Keratinocyte (primary cell): ENCODE measurements around the gene ZC3HAV1L. TPM values are rescaled to one million over a fixed set of nuclear protein-coding genes. Genes with fewer than 3 reads are reported as not detected.

Source experiments
- DNase-seq: peaks from one replicate; pipeline ENCODE4 v3.0.0-alpha.2; 2011; ENCODE audit warnings: low read depth, missing footprints, low spot score
- FAIRE-seq: peaks from 2 replicates; lab custom pipeline; 2011; peaks lifted over from hg19 to GRCh38; lab: Jason Lieb, UNC
- H2AFZ ChIP-seq: 2 replicates; pipeline ENCODE4 v1.6.0; 2012; ENCODE audit warnings: low read length, control low read depth, inconsistent platforms; ENCODE audit not compliant: control insufficient read depth
- H3K27ac ChIP-seq: 2 replicates; pipeline ENCODE4 v1.5.1; 2011; ENCODE audit warnings: low read length; ENCODE audit not compliant: control insufficient read depth, insufficient read depth
- H3K27me3 ChIP-seq: 3 replicates; pipeline ENCODE4 v1.6.0; 2011; ENCODE audit warnings: low read length; ENCODE audit not compliant: control insufficient read depth, insufficient read depth; ENCODE audit errors: extremely low read depth
- H3K36me3 ChIP-seq, 2 experiments: 2 replicates in 1 of 2; 3 replicates in 1 of 2; pipeline ENCODE4 v1.5.1; 2011; ENCODE audit warnings: low read length in 2 of 2, mild to moderate bottlenecking in 1 of 2; ENCODE audit not compliant: control insufficient read depth in 2 of 2, insufficient read depth in 2 of 2; ENCODE audit errors: extremely low read depth in 1 of 2
- H3K4me1 ChIP-seq: 3 replicates; pipeline ENCODE4 v1.5.1; 2011; ENCODE audit warnings: low read length; ENCODE audit not compliant: control insufficient read depth, insufficient read depth; ENCODE audit errors: extremely low read depth
- H3K4me2 ChIP-seq: 3 replicates; pipeline ENCODE4 v1.6.0; 2011; ENCODE audit warnings: low read depth, low read length; ENCODE audit not compliant: control insufficient read depth, insufficient read depth; ENCODE audit errors: extremely low read depth
- H3K4me3 ChIP-seq, 3 experiments: fragments of 200-600 bp in 1 of 3; sonication (generic) in 1 of 3; 2 replicates in 2 of 3; 3 replicates in 1 of 3; pipeline ENCODE4 v1.5.1; 2011 to 2016; ENCODE audit warnings: low read length in 3 of 3, mild to moderate bottlenecking in 3 of 3, control low read depth in 2 of 3, inconsistent platforms in 1 of 3, low read depth in 1 of 3, mixed read lengths in 1 of 3, mixed run types in 1 of 3, moderate library complexity in 1 of 3; ENCODE audit not compliant: control insufficient read depth in 2 of 3, insufficient read depth in 2 of 3; ENCODE audit errors: extremely low read depth in 1 of 3
- H3K79me2 ChIP-seq: 2 replicates; pipeline ENCODE4 v1.6.0; 2012; ENCODE audit warnings: low read length; ENCODE audit not compliant: control insufficient read depth, insufficient read depth
- H3K9ac ChIP-seq: 3 replicates; pipeline ENCODE4 v1.6.0; 2011; ENCODE audit warnings: low read length; ENCODE audit not compliant: control insufficient read depth, insufficient read depth; ENCODE audit errors: extremely low read depth
- H3K9me1 ChIP-seq: 3 replicates; pipeline ENCODE4 v1.6.0; 2011; ENCODE audit warnings: low read length; ENCODE audit not compliant: control insufficient read depth, insufficient read depth; ENCODE audit errors: extremely low read depth
- H3K9me3 ChIP-seq: 2 replicates; pipeline ENCODE4 v1.5.1; 2012; ENCODE audit warnings: low read depth, low read length; ENCODE audit not compliant: control insufficient read depth
- H4K20me1 ChIP-seq: 3 replicates; pipeline ENCODE4 v1.6.0; 2011; ENCODE audit warnings: low read length; ENCODE audit not compliant: control insufficient read depth, insufficient read depth; ENCODE audit errors: extremely low read depth
- CTCF ChIP-seq, 3 experiments: IDR thresholded peaks in 1 of 3; conservative IDR thresholded peaks in 1 of 3; optimal IDR thresholded peaks in 1 of 3; 2 replicates in 2 of 3; 3 replicates in 1 of 3; pipeline versions ENCODE3 to v1.5.1; 2011; ENCODE audit warnings: low read length in 3 of 3, mild to moderate bottlenecking in 3 of 3, moderate library complexity in 2 of 3, control low read depth in 1 of 3, inconsistent platforms in 1 of 3; ENCODE audit not compliant: insufficient read depth in 2 of 3; ENCODE audit errors: extremely low read depth in 1 of 3
- EZH2 ChIP-seq: IDR thresholded peaks from one replicate; pipeline ENCODE4 v1.6.1; 2012; ENCODE audit warnings: inconsistent platforms, mild to moderate bottlenecking, low read length, moderate library complexity
- dilution Hi-C: fragments of 300-500 bp; cut with MboI; formaldehyde crosslinking; loops from one replicate; pipeline ENCODE4 v1.7.0; 2020; ENCODE audit warnings: low sequenced_read_pairs; ENCODE audit not compliant: extremely low pct_ligation_motif_present
- polyA plus RNA-seq, 5 experiments: library from polyadenylated mRNA; depleted of rRNA in 3 of 5; stranded (reverse) in 3 of 5; stranded (forward) in 1 of 5; unstranded in 1 of 5; fragments of >200 nt; gene quantifications; 1 replicate in 1 of 5; 2 replicates in 3 of 5; 3 replicates in 1 of 5; pipeline versions ENCODE4 v1.2.1 to v1.2.3, GENCODE V29; 2011 to 2012; ENCODE audit warnings: missing spikeins in 2 of 5, low read depth in 1 of 5, low replicate concordance in 1 of 5

Gene ZC3HAV1L
- polyA plus RNA-seq, 1 donor (not counting 4 experiments of a cell fraction or from before 2014, with no cell fraction given): 7.9 TPM

- no peaks in the 10 kb centered on the region for H3K9me1 ChIP-seq
- H3K4me2 ChIP-seq: no peak overlapping the region
- no peaks in the 10 kb centered on the region for H3K27me3 ChIP-seq
- no peak overlapping the region for H3K27ac ChIP-seq
- H4K20me1 ChIP-seq: no peaks in the 10 kb centered on the region
- peaks cover 11% of the 10 kb centered on the region for H3K79me2 ChIP-seq
- H2AFZ ChIP-seq: no peak overlapping the region
- FAIRE-seq (no peak), DNase-seq (no peak)
- no peak overlapping the region for H3K9ac ChIP-seq
- TF ChIP-seq EZH2 (no peak), CTCF (optimal IDR thresholded peaks at IDR 0.05 in 1 of 3, IDR thresholded peaks at IDR 0.05 in 1 of 3, conservative IDR thresholded peaks at IDR 0.05 in 1 of 3; ENCODE audit: extremely low read depth in 1 of 3, insufficient read depth in 2 of 3, low read length in 3 of 3) (no peak)
- dilution Hi-C loops: no loop called here
- no peaks in the 10 kb centered on the region for H3K36me3 ChIP-seq
- peaks cover 22% of the 10 kb centered on the region for H3K4me1 ChIP-seq
- H3K4me3 ChIP-seq: no peak overlapping the region
- H3K9me3 ChIP-seq: no peaks in the 10 kb centered on the region
These were observed 2.8 kb upstream of the ZC3HAV1L start for GRCh38 chr7:139038691-139039090.

GRCh38 chr7:139036901-139037300 lies 1.1 kb upstream of the ZC3HAV1L start:
- no peaks in the 10 kb centered on the region for H3K9me3 ChIP-seq
- peaks cover 3 to 8% of the 10 kb centered on the region in 2 experiments for H3K36me3 ChIP-seq
- no peaks in the 10 kb centered on the region for H3K27me3 ChIP-seq
- no peak for DNase-seq
- H3K4me2 ChIP-seq: peak overlapping the region; percentile 28
- no peak overlapping the region for H3K4me3 ChIP-seq
- no peak for FAIRE-seq
- H3K9me1 ChIP-seq: no peaks in the 10 kb centered on the region
- H3K79me2 ChIP-seq: peaks cover 14% of the 10 kb centered on the region
- peaks cover 26% of the 10 kb centered on the region for H3K4me1 ChIP-seq
- no peak overlapping the region for H3K9ac ChIP-seq
- no peak overlapping the region for H2AFZ ChIP-seq
- dilution Hi-C loops: no loop called here
- no peaks in the 10 kb centered on the region for H4K20me1 ChIP-seq
- H3K27ac ChIP-seq: no peak overlapping the region
- TF ChIP-seq EZH2 (no peak), CTCF (optimal IDR thresholded peaks at IDR 0.05 in 1 of 3, IDR thresholded peaks at IDR 0.05 in 1 of 3, conservative IDR thresholded peaks at IDR 0.05 in 1 of 3; ENCODE audit: extremely low read depth in 1 of 3, insufficient read depth in 2 of 3, low read length in 3 of 3) (no peak)
